Pulmonary artery endothelial cell (primary cell): ENCODE results near the gene DHX29. TPM values are rescaled to one million over a fixed set of nuclear protein-coding genes. Genes with fewer than 3 reads are reported as not detected.

Experiments
- total RNA-seq: library from RNA; depleted of rRNA; stranded (reverse); fragments of >200 nt; gene quantifications from 2 replicates; pipeline ENCODE4 v1.2.3, GENCODE V29; 2014

DHX29 gene
- total RNA-seq, 1 donor from 2014 or later: 30.1 TPM

Other genes starting within 250 kb of the DHX29 start
- gene GZMA, start 205.0 kb downstream of the DHX29 start, total RNA-seq: 0.53 TPM in 1 of 2 replicates, not detected in the other
- 46.2 and 66.8 TPM in 2 replicates for gene GPX8, start 147.5 kb downstream of the DHX29 start, total RNA-seq
- 0.07 and 0.14 TPM in 2 replicates for gene CDC20B, start 134.5 kb downstream of the DHX29 start, total RNA-seq
- gene MCIDAS, start 80.4 kb downstream of the DHX29 start, total RNA-seq: 0.13 TPM in 1 of 2 replicates, not detected in the other
- gene CCNO, start 74.1 kb downstream of the DHX29 start, total RNA-seq: 0.32 and 0.73 TPM in 2 replicates
- gene MTREX, start 295 bp upstream of the DHX29 start, total RNA-seq: 88.4 and 129 TPM in 2 replicates
- gene PLPP1, start 227.3 kb upstream of the DHX29 start, total RNA-seq: 13.9 and 20.7 TPM in 2 replicates